Activated CD4-positive, alpha-beta T cell treated with anti-CD3 and anti-CD28 coated beads for 1 hour (primary cell): Measurements from ENCODE around the gene GAS1.

Source experiments
- DNase-seq: peaks from one replicate; pipeline ENCODE4 v3.0.0-alpha.2; 2020

Gene GAS1

GRCh38 chr9:86921151-86921923 lies 26.0 kb downstream of the GAS1 start:
- DNase-seq: no peak

DNA sequence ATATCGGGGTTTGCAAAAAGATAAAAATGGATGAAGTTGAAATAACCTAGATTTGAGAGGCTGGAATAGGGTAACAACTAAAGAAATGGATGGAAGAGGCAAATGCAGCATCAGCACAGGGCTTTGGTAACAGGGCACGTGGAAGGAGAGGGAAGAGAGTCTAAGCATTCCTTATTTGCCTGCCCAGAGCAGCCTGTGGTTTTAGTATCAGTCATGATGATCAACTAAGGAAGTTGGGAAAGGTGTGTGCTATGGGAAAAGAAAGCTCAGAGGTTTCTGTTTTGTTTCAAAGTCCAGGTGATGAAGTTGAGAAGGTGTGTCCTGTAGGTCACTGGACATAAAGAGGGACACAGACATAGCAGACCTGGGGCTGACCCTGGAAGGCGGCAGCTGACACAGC lies 28.8 kb downstream of the GAS1 start:
- no peak for DNase-seq

DNA sequence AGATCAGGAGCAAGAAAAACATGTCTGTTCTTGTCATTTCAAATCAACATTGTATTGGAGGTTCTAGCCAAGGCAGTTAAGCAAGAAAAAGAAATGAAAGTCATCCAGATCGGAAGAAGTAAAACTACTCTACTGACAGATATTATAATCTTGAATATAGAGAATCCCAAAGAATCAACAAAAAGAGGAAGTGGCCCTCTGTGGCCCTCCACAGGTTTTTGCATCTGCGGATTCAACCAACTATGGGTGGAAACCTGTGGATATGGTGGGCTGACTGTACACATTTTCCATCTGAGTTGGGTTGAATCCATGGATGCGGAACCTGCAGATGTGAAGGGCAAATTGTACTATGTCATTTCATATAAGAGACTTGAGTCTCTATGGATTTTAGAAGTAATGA lies 35.1 kb downstream of the GAS1 start:
- DNase-seq: no peak

DNA sequence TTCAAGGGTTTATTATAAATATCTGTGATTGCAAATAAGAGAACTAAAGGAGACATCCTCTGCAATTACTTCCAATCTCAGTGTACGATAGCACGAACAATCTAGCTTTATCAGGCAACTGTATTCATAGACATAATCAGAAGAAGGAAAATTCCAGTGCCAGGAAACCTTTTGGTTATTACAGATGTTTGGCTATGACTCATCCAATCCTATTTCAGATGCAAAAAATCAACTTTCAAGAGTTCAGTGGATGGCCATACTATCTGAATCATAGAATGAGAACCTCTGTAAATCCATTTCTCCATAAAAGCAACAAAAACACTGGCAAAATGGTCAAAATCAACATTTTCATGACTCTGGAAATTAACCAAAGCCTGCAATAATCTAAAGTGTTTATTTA lies 37.9 kb downstream of the GAS1 start:
- no peak for DNase-seq

- no peak for DNase-seq
These were observed 39.0 kb downstream of the GAS1 start for GRCh38 chr9:86908261-86908660.

- no peak for DNase-seq
These were observed 40.0 kb downstream of the GAS1 start for GRCh38 chr9:86907346-86907745.

DNA sequence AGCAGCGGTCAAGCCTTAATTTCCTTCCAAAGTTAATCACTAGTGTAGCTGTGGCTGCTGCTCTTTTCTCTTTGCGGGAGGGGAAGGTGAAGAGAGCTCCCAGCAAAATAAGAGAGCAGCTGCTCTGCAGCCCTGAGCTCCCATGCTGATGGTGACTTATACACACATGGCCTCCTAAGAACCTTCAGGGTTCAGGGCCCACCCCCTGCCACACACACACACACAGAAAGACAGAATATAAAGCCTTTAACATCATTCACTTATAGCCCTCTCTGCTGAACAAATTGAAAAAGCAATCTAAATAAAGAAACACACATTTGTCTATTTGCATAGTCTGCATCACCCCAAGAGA lies 43.6 kb downstream of the GAS1 start:
- no peak for DNase-seq

- DNase-seq: no peak
These were observed 44.1 kb downstream of the GAS1 start for GRCh38 chr9:86902991-86903733.

DNA sequence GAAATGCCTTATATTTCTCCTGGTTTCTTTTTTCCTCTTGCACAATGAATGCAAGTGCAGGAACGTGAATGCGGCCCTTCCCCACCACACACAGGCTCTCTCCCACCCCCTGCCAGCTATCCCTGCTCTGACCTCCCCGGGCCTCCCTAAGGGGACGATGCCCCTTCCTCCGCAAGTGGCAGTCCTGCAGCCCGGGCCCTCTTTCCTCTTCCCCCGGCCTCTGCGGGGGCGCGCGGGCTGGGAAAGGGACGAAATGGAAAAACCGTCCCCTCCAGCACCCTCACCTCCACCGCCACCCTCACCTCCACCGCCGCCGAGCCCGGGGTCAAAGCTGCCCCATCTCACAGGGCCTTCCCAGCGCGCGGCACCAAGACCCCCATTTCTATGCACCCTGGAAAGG lies 44.7 kb downstream of the GAS1 start:
- no peak for DNase-seq

- DNase-seq: no peak
These were observed 45.1 kb downstream of the GAS1 start for GRCh38 chr9:86902176-86902575.

- DNase-seq: no peak
These were observed 45.8 kb downstream of the GAS1 start for GRCh38 chr9:86901511-86901910.
